ENCODE results near the gene CTSA.
A peak's percentile ranks its signal among the peaks of the same experiment; 100 is the strongest.

CTSA gene

GRCh38 chr20:45890985-45891983, at the start of gene CTSA, which contains the start of gene NEURL2:
Gene CTSA, plus strand, starts transcription at chr20:45891335. Its CDS starts 234 bp downstream, at chr20:45891569.
Gene NEURL2, minus strand, starts transcription at chr20:45891208. Its CDS starts 217 bp downstream, at chr20:45890991.
- Histone ChIP-seq H3K4me2 (peak within 1 kb of the TSS; percentile 100), H3K27me3 (no peaks in the 10 kb centered on the region), H3K9ac (peak within 1 kb of the TSS; percentile 85), H3K4me3 (peak within 1 kb of the TSS; percentile 85), H3K9me3 (no peaks in the 10 kb centered on the region), H3K36me3 (peaks cover 57% of the 10 kb centered on the region), H4K20me1 (peaks cover 17% of the 10 kb centered on the region), H3K4me1 (peaks cover 41% of the 10 kb centered on the region), H3K27ac (peak within 1 kb of the TSS; percentile 89)
- no peak for TF ChIP-seq Cebpa-rat (IDR thresholded peaks at IDR 0.05)

DNA sequence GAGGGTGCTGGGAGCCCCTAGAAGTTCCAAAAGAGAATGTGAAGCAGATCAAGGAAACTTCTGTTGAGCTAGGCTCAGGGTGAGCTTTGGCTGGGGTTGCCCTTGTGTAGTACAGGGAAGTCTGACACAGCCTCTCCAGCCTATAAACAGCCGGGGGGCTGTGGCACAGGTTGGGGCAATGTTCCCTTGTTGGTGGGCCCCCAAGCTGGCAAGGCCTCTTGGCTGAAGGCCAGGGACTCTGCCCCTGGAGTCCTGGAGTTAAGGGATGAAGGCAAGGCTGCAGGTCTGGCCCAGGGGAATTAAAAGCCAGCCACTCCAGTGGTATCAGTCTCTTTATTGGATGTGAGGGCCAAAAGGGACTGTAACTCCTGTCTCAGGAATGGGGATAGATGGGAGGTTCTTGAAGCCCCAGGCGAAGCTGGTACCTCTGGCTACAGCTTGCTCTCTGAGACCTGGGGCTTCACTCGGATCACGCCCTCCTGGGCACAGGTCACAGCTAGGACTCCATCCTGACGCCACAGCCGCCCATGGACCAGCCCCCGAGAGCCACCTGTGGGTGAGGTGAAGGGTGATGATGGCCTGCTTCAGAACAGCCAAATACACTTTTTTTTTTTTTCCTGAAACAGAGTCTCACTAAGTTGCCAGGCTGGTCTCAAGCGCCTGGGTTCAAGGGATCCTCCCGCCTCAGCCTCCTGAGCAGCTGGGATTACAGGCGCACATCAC, 49.6 kb upstream of the CTSA start:
- Histone ChIP-seq H3K36me3 (peaks cover 60% of the 10 kb centered on the region), H3K27me3 (no peaks in the 10 kb centered on the region), H3K4me1 (peaks cover 16% of the 10 kb centered on the region), H4K20me1 (no peaks in the 10 kb centered on the region), H3K9ac (peak overlapping the region; percentile 7; the same call in 1 of the 2 replicates), H3K4me2 (peak overlapping the region; percentile 61), H3K9me3 (no peaks in the 10 kb centered on the region), H3K4me3 (no peak overlapping the region), H3K27ac (peak overlapping the region; percentile 58)
- no peak for TF ChIP-seq Cebpa-rat (IDR thresholded peaks at IDR 0.05)

DNA sequence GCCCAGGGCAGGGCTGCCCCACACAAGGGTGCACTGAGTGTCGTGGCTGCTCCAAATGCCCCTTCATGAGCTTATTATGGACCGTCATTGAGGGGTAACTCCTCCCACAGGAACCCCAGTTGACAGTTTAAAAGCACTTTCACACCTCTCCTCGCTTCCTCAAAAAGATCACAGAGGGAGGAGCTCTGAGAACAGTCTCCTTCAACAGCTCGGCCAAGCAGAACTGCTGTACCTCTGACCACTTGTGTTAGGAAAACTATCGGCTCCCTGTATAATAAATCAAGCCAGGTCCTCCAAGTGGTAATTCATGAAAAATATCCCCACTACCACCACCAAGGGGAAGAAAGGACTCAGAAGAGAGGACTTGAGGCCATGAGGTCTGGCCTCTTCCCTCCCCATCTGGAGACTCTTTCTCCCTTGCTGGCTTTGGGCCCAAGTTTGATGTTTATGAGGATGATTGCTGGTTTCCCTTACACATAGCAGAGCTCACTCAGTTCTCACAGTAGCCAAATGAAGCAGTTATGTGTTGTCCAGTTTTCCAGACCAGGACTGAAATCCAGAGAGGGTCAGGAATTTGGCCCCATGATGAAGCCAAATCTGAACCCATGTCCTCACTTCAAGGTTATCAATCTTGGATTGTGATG, 48.8 kb upstream of the CTSA start:
- Histone ChIP-seq H3K27me3 (no peaks in the 10 kb centered on the region), H3K27ac (peak overlapping the region; percentile 58), H3K36me3 (peaks cover 66% of the 10 kb centered on the region), H3K9me3 (no peaks in the 10 kb centered on the region), H3K4me2 (peak overlapping the region; percentile 61), H3K4me3 (no peak overlapping the region), H3K9ac (peak overlapping the region; percentile 7; the same call in 1 of the 2 replicates), H3K4me1 (peaks cover 16% of the 10 kb centered on the region), H4K20me1 (no peaks in the 10 kb centered on the region)
- TF ChIP-seq Cebpa-rat (IDR thresholded peaks at IDR 0.05) = no peak

DNA sequence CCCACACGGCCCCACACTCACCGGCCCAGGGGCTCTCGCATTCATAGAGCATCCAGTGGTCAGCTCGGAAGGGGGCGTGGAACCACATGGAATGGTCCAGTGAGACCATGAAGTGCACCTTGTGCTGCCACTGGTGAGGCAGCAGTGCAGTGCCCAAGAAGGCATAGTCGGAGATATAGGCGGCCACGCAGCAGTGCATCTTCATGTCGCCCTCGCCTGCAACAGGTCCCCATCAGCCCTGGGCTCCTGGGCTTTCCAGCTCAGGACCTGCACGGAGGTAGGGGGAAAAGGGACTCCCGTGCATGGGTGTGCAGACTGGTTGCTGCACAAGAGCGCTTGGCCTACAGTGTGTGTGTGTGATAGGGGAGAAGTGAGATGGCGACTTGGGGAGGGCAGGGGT, 47.6 kb upstream of the CTSA start:
- Histone ChIP-seq H3K9ac (no peak overlapping the region), H3K4me2 (no peak overlapping the region), H3K9me3 (no peaks in the 10 kb centered on the region), H3K4me1 (peaks cover 16% of the 10 kb centered on the region), H3K27me3 (no peaks in the 10 kb centered on the region), H3K4me3 (no peak overlapping the region), H4K20me1 (no peaks in the 10 kb centered on the region), H3K36me3 (peaks cover 78% of the 10 kb centered on the region), H3K27ac (no peak overlapping the region)
- TF ChIP-seq Cebpa-rat (IDR thresholded peaks at IDR 0.05) = no peak

- Histone ChIP-seq H3K36me3 (peaks cover 96% of the 10 kb centered on the region), H4K20me1 (no peaks in the 10 kb centered on the region), H3K27ac (no peak overlapping the region), H3K27me3 (no peaks in the 10 kb centered on the region), H3K9me3 (no peaks in the 10 kb centered on the region), H3K4me2 (no peak overlapping the region), H3K4me3 (no peak overlapping the region), H3K4me1 (peaks cover 16% of the 10 kb centered on the region), H3K9ac (no peak overlapping the region)
- TF ChIP-seq Cebpa-rat (IDR thresholded peaks at IDR 0.05) = no peak
Observed at GRCh38 chr20:45845452-45845851, 45.7 kb upstream of the CTSA start.

GRCh38 chr20:45848421-45848820, 42.7 kb upstream of the CTSA start:
- Histone ChIP-seq H3K36me3 (peaks cover 95% of the 10 kb centered on the region), H3K27me3 (no peaks in the 10 kb centered on the region), H3K4me1 (no peaks in the 10 kb centered on the region), H3K9me3 (no peaks in the 10 kb centered on the region), H4K20me1 (no peaks in the 10 kb centered on the region), H3K4me3 (no peak overlapping the region), H3K4me2 (no peak overlapping the region), H3K9ac (no peak overlapping the region), H3K27ac (no peak overlapping the region)
- no peak for TF ChIP-seq Cebpa-rat (IDR thresholded peaks at IDR 0.05)

- Histone ChIP-seq H3K4me2 (no peak overlapping the region), H3K9ac (no peak overlapping the region), H3K4me3 (no peak overlapping the region), H3K27ac (no peak overlapping the region), H3K4me1 (no peaks in the 10 kb centered on the region), H3K9me3 (no peaks in the 10 kb centered on the region), H4K20me1 (no peaks in the 10 kb centered on the region), H3K27me3 (no peaks in the 10 kb centered on the region), H3K36me3 (peaks cover 95% of the 10 kb centered on the region)
- no peak for TF ChIP-seq Cebpa-rat (IDR thresholded peaks at IDR 0.05)
Observed at GRCh38 chr20:45848969-45849582, 42.1 kb upstream of the CTSA start.

- Histone ChIP-seq H4K20me1 (no peaks in the 10 kb centered on the region), H3K4me3 (no peak overlapping the region), H3K4me2 (no peak overlapping the region), H3K4me1 (no peaks in the 10 kb centered on the region), H3K9ac (no peak overlapping the region), H3K27ac (no peak overlapping the region), H3K36me3 (peaks cover 95% of the 10 kb centered on the region), H3K27me3 (no peaks in the 10 kb centered on the region), H3K9me3 (no peaks in the 10 kb centered on the region)
- no peak for TF ChIP-seq Cebpa-rat (IDR thresholded peaks at IDR 0.05)
Observed at GRCh38 chr20:45850238-45850637, 40.9 kb upstream of the CTSA start.

DNA sequence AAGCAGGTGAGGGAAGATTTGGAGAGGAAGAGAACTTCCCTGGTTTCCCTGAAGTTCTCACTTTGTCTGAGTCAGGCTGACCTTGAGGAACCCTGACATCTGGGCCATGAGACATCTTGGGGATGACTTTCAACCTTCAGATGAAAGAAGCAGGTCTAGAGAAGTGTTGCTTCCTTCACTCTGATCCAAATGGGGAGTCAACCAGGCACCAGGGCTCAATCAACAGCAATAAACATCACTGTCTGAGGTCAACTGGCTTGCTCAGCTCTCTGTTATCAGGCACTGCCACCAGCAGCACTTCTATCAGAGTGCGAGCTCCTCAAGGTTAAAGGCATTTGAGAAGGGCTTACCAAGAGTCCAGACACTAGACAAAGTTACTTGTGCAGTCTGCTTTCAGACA, 40.2 kb upstream of the CTSA start:
- H3K4me2 ChIP-seq = no peak overlapping the region
- H3K4me3 ChIP-seq = no peak overlapping the region
- H3K27ac ChIP-seq = no peak overlapping the region
- H3K9ac ChIP-seq = no peak overlapping the region
- no peaks in the 10 kb centered on the region for H4K20me1 ChIP-seq
- H3K27me3 ChIP-seq = no peaks in the 10 kb centered on the region
- peaks cover 88% of the 10 kb centered on the region for H3K36me3 ChIP-seq
- H3K9me3 ChIP-seq = no peaks in the 10 kb centered on the region
- H3K4me1 ChIP-seq = peaks cover 4% of the 10 kb centered on the region
- TF ChIP-seq Cebpa-rat (IDR thresholded peaks at IDR 0.05) = no peak
